Hepatic stellate cell (primary cell): ENCODE measurements around the gene RNASE13.
"Not testable (repeated sequence)": the region's sequence is repeated elsewhere in the genome, so short reads cannot be mapped to it uniquely, and the experiment has no call there.

Experiments used
- DNase-seq: peaks from one replicate; pipeline ENCODE4 v3.0.0; 2011; ENCODE audit warnings: low spot score

RNASE13 gene

DNA sequence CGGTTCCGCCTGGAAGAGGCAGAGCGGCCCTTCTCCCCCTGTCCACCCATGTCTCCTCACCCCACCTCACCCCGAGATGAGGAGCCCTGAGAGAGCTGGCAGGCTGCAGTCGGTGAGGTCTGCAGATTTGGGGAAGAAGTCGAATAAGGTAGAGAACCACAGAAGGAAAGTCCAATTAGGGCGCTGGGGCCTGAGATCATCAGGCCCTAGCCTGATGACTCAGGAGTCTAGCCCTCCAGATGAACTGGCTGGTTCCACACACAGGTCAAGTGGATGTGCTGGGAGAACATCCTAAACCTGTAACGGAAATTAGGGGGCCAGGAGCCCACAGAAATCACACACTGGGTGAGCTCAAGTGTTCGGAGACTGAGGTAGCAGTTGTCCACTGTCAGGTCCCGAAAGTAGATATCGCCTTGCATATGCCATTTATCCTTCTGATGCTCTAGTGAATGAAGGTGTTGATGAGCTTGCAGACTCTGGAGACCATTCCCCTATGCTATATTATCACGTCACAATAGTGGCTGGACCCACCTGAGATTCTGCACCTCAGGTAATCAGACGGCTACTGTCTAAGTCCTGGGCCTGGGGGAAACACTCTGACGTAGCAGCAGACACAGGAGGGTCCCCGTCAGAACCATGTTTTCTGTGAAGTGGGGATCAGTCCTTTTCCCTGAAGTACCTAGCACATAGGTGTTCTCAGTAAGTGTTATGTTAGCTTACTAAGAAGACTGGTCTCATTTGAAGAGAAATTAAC, 45.7 kb downstream of the RNASE13 start:
- DNase-seq = no peak

GRCh38 chr14:20986811-20987210, 47.8 kb downstream of the RNASE13 start:
- peak; percentile 90 for DNase-seq

DNA sequence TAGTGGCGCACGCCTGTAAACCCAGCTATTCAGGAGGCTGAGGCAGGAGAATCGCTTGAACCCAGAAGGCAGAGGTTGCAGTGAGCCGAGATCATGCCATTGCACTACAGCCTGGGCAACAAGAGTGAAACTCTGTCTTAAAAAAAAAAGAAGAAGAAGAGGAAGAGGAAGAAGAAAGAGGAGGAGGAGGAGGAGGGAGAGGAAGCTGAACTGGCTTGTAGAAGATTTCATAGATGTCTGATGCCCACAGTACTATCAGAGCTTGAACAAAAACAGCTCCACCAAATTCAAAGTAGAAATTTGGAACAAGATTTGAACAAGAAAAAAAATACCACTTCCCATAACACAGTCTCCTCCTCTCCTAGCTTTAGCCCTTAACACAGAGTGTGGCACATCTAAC, 49.0 kb downstream of the RNASE13 start:
- DNase-seq = not testable (repeated sequence)
